Gastrocnemius medialis (tissue), 4 donors: ENCODE results near the gene ITPK1. TPM values are rescaled to one million over a fixed set of nuclear protein-coding genes. Genes with fewer than 3 reads are reported as not detected.

Experiments
- ATAC-seq, 2 donors: fragments of 150-250 bp; one replicate each; pipeline ENCODE4 v1.9.1; 2016
- DNase-seq, 2 donors: peaks; one replicate each; pipeline ENCODE4 v3.0.0-alpha.2; 2019
- H3K27ac ChIP-seq, 4 donors: fragments of 200-600 bp; sonication (generic); 1 replicate in 1 of 4; 2 replicates in 3 of 4; pipeline ENCODE4 v1.5.1; 2016 to 2018; ENCODE audit warnings: mild to moderate bottlenecking in 2 of 4, moderate library complexity in 1 of 4
- H3K27me3 ChIP-seq, 3 donors: fragments of 200-600 bp; sonication (generic) in 2 of 3; 1 replicate in 1 of 3; 2 replicates in 2 of 3; pipeline versions ENCODE4 v1.5.1 to v1.6.0; 2016 to 2019; ENCODE audit warnings: mild to moderate bottlenecking in 1 of 3, moderate library complexity in 1 of 3
- H3K36me3 ChIP-seq, 2 donors: fragments of 200-600 bp; sonication (generic) in 1 of 2; one replicate each; pipeline ENCODE4 v1.5.1; 2017 to 2018
- H3K4me1 ChIP-seq, 2 donors: fragments of 200-600 bp; sonication (generic) in 1 of 2; one replicate each; pipeline ENCODE4 v1.5.1; 2016 to 2017; ENCODE audit warnings: mild to moderate bottlenecking in 2 of 2
- H3K4me3 ChIP-seq, 4 donors: fragments of 200-600 bp; sonication (generic) in 3 of 4; 1 replicate in 1 of 4; 2 replicates in 3 of 4; pipeline ENCODE4 v1.5.1; 2016 to 2019; ENCODE audit warnings: mild to moderate bottlenecking in 2 of 4
- H3K9me3 ChIP-seq, 3 donors: fragments of 200-600 bp; sonication (generic) in 2 of 3; 1 replicate in 1 of 3; 2 replicates in 2 of 3; pipeline ENCODE4 v1.5.1; 2016 to 2019
- CTCF ChIP-seq, 5 experiments: fragments of 450-650 bp in 3 of 5; fragments of 200-600 bp in 2 of 5; sonication (generic) in 2 of 5; IDR thresholded peaks in 4 of 5; conservative IDR thresholded peaks in 1 of 5; 1 replicate in 4 of 5; 2 replicates in 1 of 5; pipeline ENCODE4 v1.5.1; 2016 to 2019; ENCODE audit warnings: antibody characterized with exemption in 5 of 5, mild to moderate bottlenecking in 3 of 5, moderate library complexity in 3 of 5
- POLR2A ChIP-seq, 2 donors: fragments of 450-650 bp; IDR thresholded peaks; one replicate each; pipeline ENCODE4 v1.6.1; 2017; ENCODE audit warnings: antibody characterized with exemption in 2 of 2, mild to moderate bottlenecking in 2 of 2, moderate library complexity in 2 of 2
- in situ Hi-C, 4 donors: fragments of 200-750 bp; cut with MboI; loops; one replicate each; pipeline versions ENCODE4 v1.15.0 to v1.8.0; 2017; ENCODE audit warnings: low sequenced_read_pairs in 4 of 4
- intact Hi-C: fragments of 100-400 bp; cut with DNase I; formaldehyde crosslinking; loops from one replicate; pipeline ENCODE4 v1.15.1; 2023; ENCODE audit warnings: low total_unique reads
- total RNA-seq, 4 donors: library from RNA; depleted of rRNA; stranded (reverse); fragments of >200 nt; gene quantifications; one replicate each; pipeline versions ENCODE4 v1.1.0 to v1.2.3, GENCODE V29; 2016

Gene ITPK1
- total RNA-seq, 4 donors from 2014 or later, result 49.7 to 80.1 (median 53.6) TPM

GRCh38 chr14:93045965-93046704 is 69.6 kb downstream of the ITPK1 start:
- Histone ChIP-seq H3K4me3 (no peak overlapping the region), H3K4me1 (peaks cover 30 to 63% of the 10 kb centered on the region in 2 donors), H3K27me3 (no peaks in the 10 kb centered on the region), H3K36me3 (no peaks in the 10 kb centered on the region), H3K9me3 (no peaks in the 10 kb centered on the region), H3K27ac (no peak overlapping the region)
- DNase-seq, result no peak
- TF ChIP-seq CTCF (IDR thresholded peaks at IDR 0.05 in 4 of 5, conservative IDR thresholded peaks at IDR 0.05 in 1 of 5), result no peak
- TF ChIP-seq POLR2A (IDR thresholded peaks at IDR 0.05), result no peak
- no peak for ATAC-seq
- in situ Hi-C loops, result no loop called here
- intact Hi-C loops, result no loop called here

- Histone ChIP-seq H3K36me3 (no peaks in the 10 kb centered on the region), H3K4me3 (no peak overlapping the region), H3K4me1 (peaks cover 30 to 69% of the 10 kb centered on the region in 2 donors), H3K27ac (no peak overlapping the region), H3K27me3 (no peaks in the 10 kb centered on the region), H3K9me3 (no peaks in the 10 kb centered on the region)
- ATAC-seq, result no peak
- TF ChIP-seq CTCF (IDR thresholded peaks at IDR 0.05 in 4 of 5, conservative IDR thresholded peaks at IDR 0.05 in 1 of 5) (no peak), POLR2A (IDR thresholded peaks at IDR 0.05) (no peak)
- no peak for DNase-seq
- in situ Hi-C loops, result no loop called here
- intact Hi-C loops, result no loop called here
Observed at GRCh38 chr14:93045211-93045674, 70.5 kb downstream of the ITPK1 start.

- intact Hi-C loops, result no loop called here
- no peak overlapping the region for H3K4me3 ChIP-seq
- no peak for ATAC-seq
- no peaks in the 10 kb centered on the region for H3K36me3 ChIP-seq
- no peak for DNase-seq
- TF ChIP-seq POLR2A (IDR thresholded peaks at IDR 0.05) (no peak), CTCF (IDR thresholded peaks at IDR 0.05 in 4 of 5, conservative IDR thresholded peaks at IDR 0.05 in 1 of 5) (no peak)
- no peaks in the 10 kb centered on the region for H3K27me3 ChIP-seq
- no peaks in the 10 kb centered on the region for H3K9me3 ChIP-seq
- in situ Hi-C loops, result no loop called here
- peaks cover 26 to 69% of the 10 kb centered on the region in 2 donors for H3K4me1 ChIP-seq
- H3K27ac ChIP-seq, result no peak overlapping the region
Observed at GRCh38 chr14:93044556-93044955, 71.2 kb downstream of the ITPK1 start.

- no peak overlapping the region for H3K4me3 ChIP-seq
- ATAC-seq (no peak), DNase-seq (no peak)
- in situ Hi-C loops, result no loop called here
- no peaks in the 10 kb centered on the region for H3K9me3 ChIP-seq
- no peaks in the 10 kb centered on the region for H3K27me3 ChIP-seq
- no peak for TF ChIP-seq POLR2A (IDR thresholded peaks at IDR 0.05)
- no peak for TF ChIP-seq CTCF (IDR thresholded peaks at IDR 0.05 in 4 of 5, conservative IDR thresholded peaks at IDR 0.05 in 1 of 5)
- H3K4me1 ChIP-seq, result peaks cover 23 to 69% of the 10 kb centered on the region in 2 donors
- no peaks in the 10 kb centered on the region for H3K36me3 ChIP-seq
- intact Hi-C loops, result no loop called here
- H3K27ac ChIP-seq, result peak overlapping the region in 2 of 4 donors; percentile 50 to 67
Observed at GRCh38 chr14:93044121-93044520, 71.6 kb downstream of the ITPK1 start.
